ENCODE data around the gene SEMA4D.
"Not testable (repeated sequence)": the region's sequence is repeated elsewhere in the genome, so short reads cannot be mapped to it uniquely, and the experiment has no call there.

The SEMA4D gene

DNA sequence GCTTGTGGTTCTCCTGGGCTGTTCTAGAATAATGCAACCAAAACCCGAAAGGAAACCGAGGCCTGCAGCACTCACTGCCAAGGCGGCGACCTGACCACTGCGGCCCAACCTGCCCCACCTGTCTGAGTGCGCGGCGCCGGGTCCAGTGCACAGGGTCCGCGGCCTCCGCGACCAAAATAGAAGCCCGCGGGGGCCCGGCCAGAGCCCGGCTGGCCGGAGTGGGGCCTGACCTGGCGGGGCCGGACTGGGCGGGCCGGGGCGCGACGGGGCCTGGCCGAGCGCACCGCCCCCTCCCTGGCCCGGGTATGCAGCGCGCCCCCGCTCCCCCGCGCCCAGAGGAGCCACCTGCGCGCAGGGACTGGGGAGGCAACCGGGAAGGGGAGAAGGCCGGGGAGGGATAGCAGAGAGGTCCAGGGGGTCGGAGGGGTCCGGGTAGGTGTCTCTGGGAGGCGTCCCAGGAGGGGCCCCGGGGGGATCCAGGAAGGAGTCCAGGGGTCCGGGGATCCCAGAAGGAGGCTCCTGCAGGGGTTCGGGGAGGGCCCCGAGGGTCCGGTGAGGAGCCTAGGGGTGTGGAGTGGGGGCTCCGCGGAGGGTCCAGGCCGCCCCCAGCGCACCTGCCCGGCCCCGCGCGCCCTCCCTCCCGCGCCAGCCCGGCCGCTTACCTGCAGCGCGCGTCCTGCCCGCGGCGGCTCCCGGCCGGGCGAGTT, 503 bp downstream of the SEMA4D start:
- no peak for DNase-seq

DNA sequence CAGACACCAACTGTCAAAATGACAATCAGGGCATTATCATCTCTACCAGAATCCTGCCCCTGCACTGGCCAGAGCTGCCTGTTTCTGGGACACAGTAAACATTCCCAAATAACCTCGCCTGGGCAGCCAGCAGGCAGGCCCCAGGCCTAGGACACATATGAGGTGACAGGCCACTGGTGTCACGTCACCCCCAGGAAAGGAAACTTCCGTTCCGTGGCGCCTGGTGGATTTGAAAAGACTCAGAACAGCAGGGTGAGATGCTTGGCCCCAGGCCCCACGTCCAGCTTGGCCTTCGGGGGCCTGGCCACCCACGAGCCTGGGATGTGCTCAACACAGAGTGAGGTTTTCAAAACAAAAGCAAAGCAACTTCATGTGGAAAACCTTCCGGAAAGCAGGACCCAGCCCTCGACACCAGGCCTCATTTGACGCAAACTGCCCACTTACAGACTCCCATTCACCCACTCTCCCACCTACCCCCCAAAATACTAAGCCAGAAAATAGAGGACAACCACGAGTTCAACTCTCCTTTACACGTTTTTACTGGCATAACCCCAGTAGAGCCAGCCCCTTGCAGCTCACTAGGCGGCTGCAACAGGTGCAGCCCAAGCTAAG, 1.2 kb downstream of the SEMA4D start:
- no peak for DNase-seq

DNA sequence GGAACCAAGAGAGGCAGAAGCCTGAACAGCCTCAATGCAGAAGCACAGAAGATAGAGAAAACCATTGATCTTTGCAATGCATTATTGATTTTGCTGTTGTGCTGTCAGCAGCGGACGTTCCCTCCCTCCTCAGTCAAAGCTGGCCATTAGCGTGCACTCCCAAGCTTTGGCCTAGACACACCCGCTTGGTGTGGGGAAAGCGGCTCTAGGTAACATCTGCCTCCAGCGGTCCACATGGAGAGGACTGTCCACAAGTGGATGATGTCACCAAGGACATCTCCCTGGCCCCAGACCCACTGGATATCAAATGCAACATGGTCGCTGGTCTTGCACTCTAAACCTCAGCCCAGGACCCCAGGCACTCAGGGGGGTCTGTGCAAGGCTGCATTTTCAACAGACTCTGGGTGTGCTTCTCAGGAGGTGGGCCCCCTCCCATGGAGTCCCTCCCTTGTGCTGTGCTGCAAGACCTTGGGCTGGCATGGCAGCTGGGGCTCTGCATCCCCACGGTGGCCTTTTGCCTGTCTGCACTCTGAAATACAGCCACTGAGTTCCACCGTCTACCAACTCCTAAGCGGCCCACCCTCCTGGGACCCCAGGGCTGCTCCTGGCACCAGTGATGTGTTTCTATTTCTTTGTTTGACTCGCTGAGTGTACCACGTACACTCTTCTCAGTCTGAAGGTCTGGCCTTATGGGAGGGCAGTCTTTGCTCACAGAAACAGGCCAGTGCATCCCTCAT, 1.9 kb downstream of the SEMA4D start:
- no peak for DNase-seq

DNA sequence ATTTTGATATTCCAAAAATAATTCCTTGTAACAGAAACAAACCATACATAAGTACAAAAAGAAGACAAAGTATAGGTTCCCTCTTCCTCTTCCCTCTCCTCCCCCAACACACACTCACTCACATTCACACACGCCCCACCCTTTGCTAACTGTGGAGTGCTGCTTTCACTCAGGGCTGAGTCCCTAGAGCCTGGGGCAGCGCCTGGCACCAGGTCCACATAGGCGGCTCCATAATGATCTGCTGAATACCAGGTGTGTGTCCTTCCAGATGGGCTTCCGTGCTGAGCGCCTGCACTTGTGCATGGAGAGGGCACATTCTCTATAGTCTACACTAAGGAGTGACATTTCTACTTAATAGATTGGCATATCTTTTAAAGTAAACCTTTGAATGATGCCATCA, 3.7 kb downstream of the SEMA4D start:
- DNase-seq: no peak

DNA sequence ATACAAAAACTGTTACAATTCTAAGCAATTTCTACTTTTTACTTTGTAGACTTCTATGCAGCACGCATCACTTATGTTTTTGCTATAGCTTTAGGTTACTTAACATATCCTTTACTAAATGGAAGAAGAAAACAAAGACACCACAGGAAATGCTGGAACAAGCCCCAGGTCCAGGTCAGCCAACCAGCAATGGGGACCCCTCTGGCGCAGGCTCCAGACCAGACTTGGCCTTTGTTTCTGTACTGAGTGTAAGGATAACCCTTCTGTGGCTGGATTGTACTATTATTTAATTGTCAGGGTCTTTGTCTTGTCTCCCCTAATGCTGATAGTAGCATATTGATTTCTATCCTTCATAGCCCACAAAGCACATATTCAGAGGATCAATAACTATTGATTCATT, 4.2 kb downstream of the SEMA4D start:
- DNase-seq: no peak

DNA sequence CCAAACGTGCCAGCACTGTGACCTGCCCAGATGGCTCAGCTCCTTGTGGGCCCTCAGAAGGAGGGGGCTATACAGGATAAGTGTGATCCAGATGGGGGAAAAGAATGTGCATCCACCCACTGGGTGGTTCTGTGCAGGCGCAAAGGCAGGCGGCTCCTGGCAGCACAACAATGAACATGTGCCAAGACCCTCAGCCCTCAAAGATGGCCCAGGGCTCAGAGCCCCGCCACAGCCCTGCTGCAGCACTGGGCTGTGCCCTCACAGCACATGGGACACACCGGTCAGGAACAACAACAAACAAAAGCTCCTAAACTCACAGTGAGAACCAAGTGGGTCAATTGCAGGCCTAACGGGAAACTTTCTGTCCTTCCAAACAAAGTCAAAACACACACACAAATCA, 4.7 kb downstream of the SEMA4D start:
- no peak for DNase-seq

DNA sequence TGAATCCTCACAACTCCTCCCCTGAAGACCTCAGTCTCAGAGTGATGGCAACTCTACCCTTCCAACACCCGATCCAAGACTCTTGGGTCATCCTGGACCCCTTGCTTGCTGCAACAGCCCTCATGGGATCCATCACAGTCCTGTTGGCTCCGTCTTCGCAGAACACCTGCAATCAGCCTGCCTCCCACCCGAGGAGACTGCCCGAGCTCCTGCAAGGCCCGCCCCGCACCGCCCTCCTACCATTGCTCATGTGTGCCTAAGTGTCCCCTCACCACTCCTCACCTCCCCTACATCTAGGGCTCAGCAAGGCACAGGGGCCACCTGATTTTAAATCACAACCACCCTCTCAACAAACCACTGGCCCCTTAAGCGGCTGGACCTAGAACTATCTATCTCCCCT, 5.3 kb downstream of the SEMA4D start:
- DNase-seq: no peak

DNA sequence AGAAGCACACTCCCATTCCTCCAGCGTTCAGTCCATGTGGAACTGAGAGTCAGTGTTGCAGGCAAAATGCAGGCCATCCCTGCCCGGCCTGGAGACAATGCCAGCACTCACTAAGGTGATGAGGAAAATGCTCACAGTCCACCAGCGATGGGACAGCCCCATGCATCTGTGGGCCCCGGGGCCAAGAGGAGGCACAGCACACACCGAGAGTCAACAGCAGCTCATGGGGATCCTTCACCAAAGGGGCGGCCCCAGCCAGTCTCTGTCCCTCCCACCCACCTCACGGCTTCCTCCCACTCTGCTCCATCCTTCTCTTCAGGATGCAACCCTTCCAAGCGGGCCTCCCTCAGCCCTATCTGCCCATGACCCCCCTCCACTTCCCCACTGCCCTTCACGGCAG, 6.2 kb downstream of the SEMA4D start:
- DNase-seq: no peak

DNA sequence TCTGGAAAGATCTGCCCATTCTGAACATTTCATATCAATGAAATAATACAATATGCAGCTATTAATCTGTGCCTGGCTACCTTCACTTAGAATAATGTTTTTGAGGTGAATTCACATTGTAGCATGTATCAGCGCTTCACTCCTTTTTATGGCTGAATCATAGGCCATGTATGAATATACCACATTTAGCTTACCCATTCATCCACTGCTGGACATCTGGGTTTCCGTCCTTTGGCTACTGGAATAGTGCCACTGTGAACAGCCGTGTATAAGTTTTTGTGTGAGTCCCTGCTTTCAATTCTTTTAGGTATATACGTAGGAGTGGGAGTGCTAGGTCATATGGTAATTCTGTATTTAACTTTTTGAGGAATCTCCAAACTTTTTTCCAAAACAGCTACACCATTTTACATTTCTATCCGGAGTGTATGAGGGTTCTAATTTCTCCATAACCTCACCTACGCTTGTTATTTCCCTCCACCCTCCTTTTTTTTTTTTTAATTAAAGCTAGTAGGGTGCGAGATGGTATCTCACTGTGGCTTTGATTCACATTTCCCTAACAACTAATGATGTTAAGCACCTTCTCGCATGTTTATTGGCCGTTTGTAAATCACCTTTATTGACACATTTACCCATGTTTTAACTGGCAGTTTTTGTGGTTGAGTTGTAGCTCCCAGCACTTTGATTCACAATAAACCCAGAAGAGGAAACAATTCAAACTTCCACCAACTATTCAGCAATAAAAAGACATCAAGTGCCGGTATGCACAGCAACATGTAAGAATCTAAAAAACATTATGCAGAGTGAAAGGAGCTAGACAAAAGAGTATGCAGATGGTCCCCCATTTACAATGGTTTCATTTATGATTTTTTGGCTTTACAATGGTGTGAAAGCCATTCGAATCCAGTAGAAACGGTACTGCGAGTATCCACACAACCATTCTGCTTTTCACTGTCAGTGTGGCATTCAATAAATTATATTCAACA, 8.1 kb downstream of the SEMA4D start:
- DNase-seq: no peak

DNA sequence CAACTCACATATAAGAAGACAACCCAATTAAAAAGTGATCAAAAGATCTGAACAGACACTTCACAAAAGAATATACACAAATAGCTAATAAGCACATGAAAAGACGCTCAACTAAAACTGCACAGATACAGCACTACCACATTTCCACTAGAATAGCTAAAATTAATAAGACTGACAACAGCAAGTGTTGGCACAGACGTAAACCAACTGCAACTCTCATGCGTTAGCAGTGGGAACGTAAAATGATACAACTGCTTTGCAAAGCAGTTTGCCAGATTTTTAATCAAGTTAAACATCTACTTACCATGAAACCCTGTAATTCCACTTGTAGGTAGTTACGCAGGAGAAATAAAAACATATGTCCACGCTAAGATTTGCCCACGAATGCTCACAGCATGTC, 9.0 kb downstream of the SEMA4D start:
- no peak for DNase-seq

DNA sequence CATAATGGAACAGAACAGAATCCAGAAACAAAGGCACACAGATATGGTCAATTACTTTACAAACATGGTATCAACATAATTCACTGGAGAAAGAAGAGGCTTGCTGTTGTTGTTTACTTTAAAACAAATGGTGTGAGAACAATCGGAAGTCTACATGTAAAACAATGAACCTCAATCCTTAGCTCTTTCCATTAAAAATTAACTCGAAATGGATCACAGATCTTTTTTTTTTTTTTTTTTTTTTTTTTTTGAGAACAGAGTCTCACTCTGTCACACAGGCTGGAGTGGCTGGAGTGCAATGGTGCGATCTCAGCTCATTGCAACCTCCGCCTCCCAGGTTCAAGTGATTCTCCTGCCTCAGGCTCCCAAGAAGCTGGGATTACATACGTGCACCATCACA, 9.8 kb downstream of the SEMA4D start:
- no peak for DNase-seq

DNA sequence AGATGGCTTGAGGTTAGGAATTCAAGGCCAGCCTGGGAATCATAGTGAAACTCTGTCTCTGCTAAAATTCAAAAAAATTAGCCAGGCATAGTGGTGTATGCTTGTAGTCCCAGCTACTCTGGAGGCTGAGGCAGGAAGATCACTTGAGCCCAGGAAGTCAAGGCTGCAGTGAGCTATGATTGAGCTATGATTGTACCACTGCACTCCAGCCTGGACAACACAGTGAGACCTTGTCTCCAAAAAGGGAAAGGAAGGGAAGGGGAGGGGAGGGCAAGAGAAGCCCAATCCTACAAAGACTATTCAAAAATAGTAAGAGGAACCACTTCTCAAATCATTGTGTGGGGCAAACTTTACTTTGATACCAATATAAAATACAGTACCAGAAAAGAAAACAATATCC, 11.2 kb downstream of the SEMA4D start:
- no peak for DNase-seq

DNA sequence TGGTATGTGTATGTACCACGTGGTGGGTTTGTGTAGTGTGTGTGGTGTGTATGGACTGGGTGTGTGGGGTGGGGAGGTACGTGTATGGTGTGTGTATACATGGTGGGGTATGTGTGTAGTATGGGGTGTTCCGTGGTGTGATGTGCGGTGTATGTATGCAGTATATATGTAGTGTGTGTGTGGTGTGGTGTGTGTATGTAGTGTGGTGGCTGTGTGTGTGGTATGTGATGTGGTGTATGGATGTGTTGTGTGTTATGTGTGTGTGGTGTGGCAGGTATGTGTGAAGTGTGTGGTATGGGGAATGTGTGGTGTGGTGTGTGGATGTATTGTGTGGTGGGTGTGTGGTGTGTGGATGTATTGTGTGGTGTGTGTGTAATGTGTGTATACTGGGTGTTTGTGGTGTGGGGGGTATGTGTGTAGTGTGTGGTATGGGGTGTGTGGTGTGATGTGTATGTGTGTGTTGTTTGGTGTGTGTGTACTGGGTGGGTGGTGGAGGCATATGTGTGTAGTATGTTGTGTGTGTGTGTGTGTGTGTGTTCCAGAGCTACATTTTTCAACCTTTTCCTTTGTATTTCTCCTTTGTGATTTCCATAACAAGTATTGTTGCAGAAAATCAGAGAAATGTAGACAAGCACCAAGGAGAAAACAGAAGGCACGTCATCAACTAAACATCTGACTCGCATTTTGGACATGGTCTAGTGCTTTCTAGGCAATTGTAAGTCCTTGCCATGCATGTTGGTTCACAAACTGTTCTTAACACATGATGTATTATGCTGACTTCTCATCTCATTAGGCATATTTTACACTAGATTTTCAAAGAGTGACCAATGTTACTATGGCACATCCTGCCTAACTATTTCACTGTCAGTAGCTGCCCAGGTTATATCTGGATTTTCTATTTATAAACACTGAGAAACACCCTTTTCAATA, 13.2 kb downstream of the SEMA4D start:
- no peak for DNase-seq

DNA sequence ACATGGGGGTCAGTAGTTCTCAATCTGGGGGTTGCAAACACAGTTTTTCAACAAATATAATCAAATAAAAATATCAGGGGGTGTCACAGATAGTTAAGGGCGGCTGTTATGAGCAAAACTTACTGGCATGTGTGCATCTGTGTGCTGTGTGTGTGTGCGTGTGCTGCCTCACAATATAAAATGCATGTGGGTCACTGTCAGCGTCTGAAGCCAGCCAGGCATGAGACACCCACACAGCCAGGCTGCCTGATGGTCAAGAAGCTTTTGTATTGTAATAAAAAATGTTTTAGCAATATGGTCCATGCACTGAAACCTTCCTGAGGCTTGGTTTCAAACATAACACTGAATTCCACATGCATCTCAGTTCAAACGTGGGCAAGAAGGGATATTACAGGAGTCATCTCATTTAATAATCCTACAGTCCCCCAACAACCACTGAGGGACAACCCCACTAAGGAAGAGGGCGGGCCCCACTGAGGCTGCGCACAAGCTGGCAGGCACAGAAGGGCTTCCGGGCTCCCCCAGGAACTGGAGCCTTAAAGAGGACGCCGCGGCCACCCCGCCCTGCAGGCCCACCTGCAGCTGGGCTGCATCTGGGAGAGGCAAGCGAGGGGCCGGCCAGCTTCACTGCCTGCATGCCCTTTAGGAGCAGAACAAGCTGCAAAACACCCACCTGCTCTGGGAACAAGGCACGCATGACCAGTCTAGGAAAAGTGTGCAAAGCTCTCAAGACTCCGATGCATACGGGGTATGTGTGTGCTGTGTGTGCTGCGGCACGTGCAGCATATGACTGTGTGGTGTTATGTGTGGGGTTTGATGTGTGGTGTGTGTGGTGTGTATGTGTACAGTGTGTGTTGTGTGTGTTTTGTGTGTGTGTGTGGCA, 14.1 kb downstream of the SEMA4D start:
- DNase-seq: no peak

DNA sequence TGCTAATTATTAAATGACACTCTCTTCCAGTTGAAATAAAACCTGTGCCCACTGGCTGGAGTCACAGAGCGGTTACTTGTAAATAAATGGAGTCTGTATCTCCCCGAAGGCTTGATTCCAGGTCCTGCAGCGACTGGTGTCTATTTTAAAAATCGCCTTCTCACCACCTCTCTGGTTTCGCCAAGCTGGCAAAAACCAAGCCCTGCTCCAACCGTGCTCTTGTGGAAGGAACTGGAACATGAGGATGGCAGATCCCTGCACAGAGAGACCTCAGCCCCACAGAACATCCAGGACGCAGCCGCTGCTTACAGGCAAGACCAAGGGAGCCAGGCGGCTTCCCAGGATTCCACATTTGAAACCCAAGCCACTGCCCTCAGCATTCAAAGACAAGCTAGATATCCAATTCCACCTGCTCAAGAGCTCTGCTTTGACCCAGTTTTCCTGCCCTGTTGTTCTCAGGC, 15.0 kb downstream of the SEMA4D start:
- DNase-seq: no peak

DNA sequence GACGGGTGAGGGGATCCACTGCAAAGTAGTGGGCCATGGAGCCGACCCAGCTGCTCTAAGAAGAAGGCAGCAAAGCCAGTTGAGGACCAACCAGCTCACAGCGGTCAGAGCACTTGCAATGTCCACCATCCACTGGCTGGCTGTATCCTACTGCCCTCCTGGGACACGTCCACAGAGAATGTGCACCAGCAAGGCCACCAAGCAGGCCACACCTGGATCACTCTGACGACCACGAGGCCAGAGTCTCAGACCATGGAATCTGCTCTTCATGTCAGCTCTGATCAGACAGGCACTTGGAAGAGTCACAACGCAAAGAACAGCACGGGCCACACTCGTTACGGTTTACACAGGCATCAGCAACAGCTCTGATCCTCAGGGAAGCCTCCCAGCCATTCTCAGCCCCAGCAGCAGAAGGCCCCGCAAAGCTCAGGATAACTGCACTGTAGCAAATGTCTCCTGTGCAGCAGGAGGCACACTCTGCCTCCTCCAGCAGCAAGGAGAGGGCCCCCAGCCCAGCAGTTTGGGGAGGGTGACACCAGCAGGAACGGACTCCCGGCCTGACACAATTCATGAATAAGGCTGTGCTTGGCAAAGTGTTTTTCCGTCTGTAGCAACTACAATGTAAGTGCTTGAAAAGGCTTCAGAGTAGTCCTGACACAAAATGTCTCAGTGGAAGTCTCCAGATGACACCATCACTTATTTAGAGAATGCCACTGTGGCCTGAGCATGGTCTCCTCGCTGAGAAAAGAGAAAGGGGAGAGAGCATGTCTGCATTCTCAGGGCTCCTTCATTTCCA, 15.7 kb downstream of the SEMA4D start:
- no peak for DNase-seq

DNA sequence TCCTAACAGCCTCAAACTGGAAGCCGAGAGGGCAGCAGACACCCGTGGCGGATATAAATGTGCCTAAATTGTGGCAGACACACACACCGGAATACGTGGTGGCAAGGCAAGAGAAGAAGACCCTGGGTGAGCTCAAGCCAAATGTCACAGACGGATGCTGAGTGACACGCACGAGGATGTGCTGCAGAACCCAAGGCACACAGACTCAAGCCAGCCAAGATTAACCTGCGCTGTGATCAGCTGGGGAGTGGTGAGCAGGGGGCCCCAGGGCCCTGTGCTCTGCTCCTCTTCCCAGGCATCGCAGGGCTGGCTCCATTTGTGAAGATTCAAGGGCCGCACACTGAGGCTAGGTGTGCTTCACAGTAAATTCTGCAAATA, 16.4 kb downstream of the SEMA4D start:
- no peak for DNase-seq

DNA sequence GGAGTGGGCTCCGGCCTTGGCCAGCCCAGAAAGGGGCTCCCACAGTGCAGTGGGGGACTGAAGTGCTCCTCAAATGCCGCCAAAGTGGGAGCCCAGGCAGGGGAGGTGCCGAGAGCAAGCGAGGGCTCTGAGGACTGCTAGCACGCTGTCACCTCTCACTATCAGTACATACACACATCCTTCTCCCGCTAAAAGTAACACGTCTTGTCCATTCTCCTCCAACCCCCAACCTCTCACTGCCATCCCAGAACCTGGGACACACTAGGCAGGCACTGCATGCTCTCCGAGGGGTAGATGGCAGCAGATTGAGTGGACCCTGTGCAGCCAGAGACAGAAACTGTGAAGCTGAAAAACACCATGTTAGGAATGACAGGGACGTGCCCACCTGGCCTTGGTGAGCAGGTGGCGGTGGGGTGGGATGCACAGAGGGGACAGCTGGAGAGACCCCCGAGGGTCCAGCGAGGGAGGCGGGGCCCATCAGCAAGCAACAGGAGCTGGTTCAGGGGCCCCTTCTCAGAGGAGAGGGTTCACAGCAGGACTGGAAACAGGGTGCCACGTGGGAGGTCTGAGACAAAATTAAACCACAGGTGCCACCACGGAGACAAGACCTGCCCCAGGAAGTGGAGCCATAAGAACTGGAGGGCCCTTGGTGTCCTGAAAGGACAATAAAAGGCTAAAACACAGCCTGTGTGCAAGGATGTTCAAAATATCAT, 16.9 kb downstream of the SEMA4D start:
- DNase-seq: no peak

DNA sequence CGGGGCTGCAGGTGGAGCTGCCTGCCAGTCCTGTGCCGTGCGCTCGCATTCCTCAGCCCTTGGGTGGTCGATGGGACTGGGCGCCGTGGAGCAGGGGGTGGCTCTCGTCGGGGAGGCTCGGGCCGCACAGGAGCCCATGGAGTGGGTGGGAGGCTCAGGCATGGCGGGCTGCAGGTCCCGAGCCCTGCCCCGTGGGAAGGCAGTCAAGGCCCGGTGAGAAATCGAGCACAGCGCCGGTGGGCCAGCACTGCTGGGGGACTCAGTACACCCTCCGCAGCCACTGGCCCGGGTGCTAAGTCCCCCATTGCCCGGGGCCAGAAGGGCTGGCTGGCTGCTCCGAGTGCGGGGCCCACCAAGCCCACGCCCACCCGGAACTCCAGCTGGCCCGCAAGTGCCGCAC, 17.5 kb downstream of the SEMA4D start:
- not testable (repeated sequence) for DNase-seq

Data from NCI-H1436 (cell line).